KOPT-K1 (cell line): ENCODE results near the gene APOL4.
"Not testable (repeated sequence)": the region's sequence is repeated elsewhere in the genome, so short reads cannot be mapped to it uniquely, and the experiment has no call there.

Source experiments
- H3K27ac ChIP-seq: fragments of 200-600 bp; sonication (generic); 2 replicates; pipeline ENCODE4 v1.5.1; 2016; ENCODE audit warnings: antibody characterized with exemption, mild to moderate bottlenecking, low read depth, low read length; ENCODE audit not compliant: poor library complexity, severe bottlenecking
- H3K36me3 ChIP-seq: fragments of 200-600 bp; sonication (generic); 2 replicates; pipeline ENCODE4 v1.5.1; 2017; ENCODE audit warnings: antibody characterized with exemption, mild to moderate bottlenecking, low read length, moderate library complexity; ENCODE audit not compliant: insufficient read depth
- H3K9me3 ChIP-seq: fragments of 200-600 bp; sonication (generic); 2 replicates; pipeline ENCODE4 v1.5.1; 2017; ENCODE audit warnings: antibody characterized with exemption, low read length, mild to moderate bottlenecking; ENCODE audit not compliant: insufficient read depth, poor library complexity, severe bottlenecking

APOL4 gene, protein sequence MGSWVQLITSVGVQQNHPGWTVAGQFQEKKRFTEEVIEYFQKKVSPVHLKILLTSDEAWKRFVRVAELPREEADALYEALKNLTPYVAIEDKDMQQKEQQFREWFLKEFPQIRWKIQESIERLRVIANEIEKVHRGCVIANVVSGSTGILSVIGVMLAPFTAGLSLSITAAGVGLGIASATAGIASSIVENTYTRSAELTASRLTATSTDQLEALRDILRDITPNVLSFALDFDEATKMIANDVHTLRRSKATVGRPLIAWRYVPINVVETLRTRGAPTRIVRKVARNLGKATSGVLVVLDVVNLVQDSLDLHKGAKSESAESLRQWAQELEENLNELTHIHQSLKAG

DNA sequence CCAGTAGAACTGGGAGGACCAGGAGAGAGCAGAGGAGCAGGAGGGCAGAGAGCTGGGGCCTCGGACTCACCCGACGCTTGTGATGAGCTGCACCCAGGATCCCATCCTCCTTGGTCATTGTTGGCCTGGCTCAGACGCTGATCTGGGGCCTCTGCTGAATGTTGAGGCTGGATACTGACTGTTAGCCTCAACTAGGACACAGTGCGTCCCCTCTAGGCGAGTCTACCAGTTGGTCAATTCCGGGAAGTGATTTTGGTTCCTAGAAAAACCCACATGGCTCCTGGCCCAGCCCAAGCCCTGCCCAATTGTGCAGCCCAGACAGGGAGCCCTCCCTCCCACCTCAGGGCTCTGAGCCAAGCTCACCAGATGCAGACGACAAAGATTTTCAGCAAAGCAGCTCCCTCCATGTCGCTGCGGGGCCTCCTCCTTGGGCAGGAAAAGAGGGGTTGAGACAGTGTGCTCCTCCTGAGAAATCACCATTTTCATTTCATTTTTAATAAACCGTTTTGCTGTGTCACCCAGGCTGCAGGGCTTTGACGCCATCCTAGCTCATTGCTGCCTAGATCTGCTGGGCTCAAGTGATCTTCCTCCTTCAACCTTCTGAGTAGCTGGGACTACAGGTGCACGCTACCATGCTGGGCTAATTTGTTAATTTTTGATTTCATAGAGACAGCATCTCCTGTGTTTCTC is at the start of gene APOL4:
TSS of gene APOL4 (minus strand) at position 180 of the 690 bp plus-strand sequence. CDS start at position 105, 75 bp downstream.
- Histone ChIP-seq H3K9me3 (no peaks in the 10 kb centered on the region), H3K27ac (peak within 1 kb of the TSS; percentile 26)

GRCh38 chr22:36250292-36250960 is 48.8 kb upstream of the APOL4 start:
- H3K27ac ChIP-seq, H3K36me3 ChIP-seq: not testable (repeated sequence)
- H3K9me3 ChIP-seq = peaks cover 20% of the 10 kb centered on the region

More for the DNA sequence above, at the start of gene APOL4:
- H3K36me3 ChIP-seq = no peaks in the 10 kb centered on the region

- Histone ChIP-seq H3K27ac (no peak overlapping the region), H3K36me3 (no peaks in the 10 kb centered on the region), H3K9me3 (peaks cover 20% of the 10 kb centered on the region)
Measured at GRCh38 chr22:36249160-36249559, 47.6 kb upstream of the APOL4 start.

DNA sequence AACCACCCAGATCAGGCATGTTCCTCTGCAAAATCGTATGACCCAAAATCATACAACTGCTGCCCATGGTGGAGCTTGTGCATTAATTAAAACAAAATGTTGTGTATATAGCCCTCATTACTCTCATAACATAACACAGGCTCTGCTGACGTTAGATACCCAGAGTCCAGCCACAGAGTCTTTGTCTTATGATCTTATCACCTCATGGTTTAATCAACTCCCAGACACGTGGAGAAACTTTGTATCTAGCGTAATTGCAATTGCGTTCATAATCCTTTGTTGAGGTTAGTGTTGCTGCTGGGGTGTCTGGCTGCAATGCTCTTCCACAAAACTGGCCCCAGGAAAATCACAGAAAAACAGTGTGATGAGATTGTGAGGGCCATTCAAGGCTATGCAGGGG is 46.3 kb upstream of the APOL4 start:
- Histone ChIP-seq H3K9me3 (peaks cover 20% of the 10 kb centered on the region), H3K36me3 (no peaks in the 10 kb centered on the region), H3K27ac (no peak overlapping the region)

GRCh38 chr22:36246718-36247117 is 45.1 kb upstream of the APOL4 start:
- Histone ChIP-seq H3K9me3 (peaks cover 20% of the 10 kb centered on the region), H3K36me3 (no peaks in the 10 kb centered on the region), H3K27ac (no peak overlapping the region)

DNA sequence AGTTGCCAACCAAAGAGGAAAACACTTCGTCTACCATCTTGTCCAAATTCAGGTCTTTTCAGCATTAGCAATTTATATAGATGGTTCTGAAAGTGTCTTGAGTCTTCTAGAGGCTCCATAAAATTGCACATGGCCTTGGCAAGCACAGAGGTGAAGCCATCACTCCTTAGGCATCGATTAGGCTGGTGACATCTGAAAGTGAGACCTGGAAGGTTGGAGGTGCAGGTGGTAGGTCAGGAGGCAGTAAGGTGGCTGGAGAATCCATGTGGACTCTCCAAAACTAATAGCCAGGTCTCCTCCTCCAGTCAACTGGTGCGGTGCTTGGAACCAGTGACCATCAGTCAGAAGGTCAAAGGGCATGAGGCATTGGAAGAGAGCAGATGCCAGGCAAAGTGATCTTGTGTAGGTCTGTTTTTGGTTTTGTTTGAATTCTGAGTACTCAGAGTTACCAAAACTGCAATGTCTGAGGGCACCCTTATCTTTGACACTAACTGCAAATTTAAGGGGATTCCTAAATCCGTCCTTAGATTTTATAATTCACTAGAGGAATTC is 44.3 kb upstream of the APOL4 start:
- Histone ChIP-seq H3K9me3 (peaks cover 20% of the 10 kb centered on the region), H3K27ac (no peak overlapping the region), H3K36me3 (no peaks in the 10 kb centered on the region)

GRCh38 chr22:36244522-36245391 is 43.1 kb upstream of the APOL4 start:
- no peaks in the 10 kb centered on the region for H3K36me3 ChIP-seq
- H3K9me3 ChIP-seq = peaks cover 19% of the 10 kb centered on the region
- H3K27ac ChIP-seq = no peak overlapping the region

DNA sequence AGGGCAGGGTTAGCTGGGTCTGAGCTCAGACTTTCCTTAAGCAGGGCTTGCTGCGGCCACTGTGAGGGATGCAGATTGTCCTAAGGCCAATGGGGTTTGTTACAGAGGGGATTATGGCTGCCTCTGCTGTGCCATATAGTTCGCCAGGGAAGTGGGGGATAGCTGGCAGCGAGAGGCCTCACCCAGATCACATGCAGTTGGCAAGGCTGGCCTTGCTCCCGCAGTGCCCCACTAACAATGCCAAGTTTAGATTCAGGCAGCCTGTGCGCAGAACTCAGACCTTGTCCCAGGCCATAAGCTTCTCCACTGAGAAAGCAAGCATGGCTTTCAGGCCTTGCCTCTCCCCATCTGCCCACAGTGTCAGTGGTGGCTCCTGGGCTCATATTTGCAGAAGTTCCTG is 42.4 kb upstream of the APOL4 start:
- Histone ChIP-seq H3K27ac (no peak overlapping the region), H3K9me3 (peaks cover 12% of the 10 kb centered on the region), H3K36me3 (no peaks in the 10 kb centered on the region)

- no peaks in the 10 kb centered on the region for H3K9me3 ChIP-seq
- H3K27ac ChIP-seq = peak within 1 kb of the TSS; percentile 81
- H3K36me3 ChIP-seq = peaks cover 24% of the 10 kb centered on the region
Measured at GRCh38 chr22:36239401-36240171, 38.0 kb upstream of the APOL4 start, which contains the start of gene APOL2. Gene APOL2, minus strand, starts transcription at chr22:36239527. Its CDS starts 6,365 bp downstream, at chr22:36233162.

DNA sequence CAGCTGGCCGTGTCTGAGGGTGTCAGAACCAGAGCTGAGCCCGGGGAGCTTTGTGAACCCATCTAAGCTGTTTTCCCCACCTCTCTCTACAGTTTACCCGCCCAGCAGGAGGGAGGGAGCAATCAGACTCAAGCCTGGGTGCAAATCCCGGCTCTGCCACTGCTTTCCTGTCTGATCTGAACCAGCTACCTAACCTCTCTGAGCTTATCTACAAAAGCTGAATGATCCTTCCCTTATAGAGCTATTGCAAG is 37.5 kb upstream of the APOL4 start:
- Histone ChIP-seq H3K36me3 (peaks cover 29% of the 10 kb centered on the region), H3K9me3 (no peaks in the 10 kb centered on the region), H3K27ac (peak overlapping the region; percentile 81)

GRCh38 chr22:36238373-36239149 is 37.0 kb upstream of the APOL4 start:
- H3K36me3 ChIP-seq = peaks cover 34% of the 10 kb centered on the region
- H3K27ac ChIP-seq = peak overlapping the region; percentile 81
- no peaks in the 10 kb centered on the region for H3K9me3 ChIP-seq

DNA sequence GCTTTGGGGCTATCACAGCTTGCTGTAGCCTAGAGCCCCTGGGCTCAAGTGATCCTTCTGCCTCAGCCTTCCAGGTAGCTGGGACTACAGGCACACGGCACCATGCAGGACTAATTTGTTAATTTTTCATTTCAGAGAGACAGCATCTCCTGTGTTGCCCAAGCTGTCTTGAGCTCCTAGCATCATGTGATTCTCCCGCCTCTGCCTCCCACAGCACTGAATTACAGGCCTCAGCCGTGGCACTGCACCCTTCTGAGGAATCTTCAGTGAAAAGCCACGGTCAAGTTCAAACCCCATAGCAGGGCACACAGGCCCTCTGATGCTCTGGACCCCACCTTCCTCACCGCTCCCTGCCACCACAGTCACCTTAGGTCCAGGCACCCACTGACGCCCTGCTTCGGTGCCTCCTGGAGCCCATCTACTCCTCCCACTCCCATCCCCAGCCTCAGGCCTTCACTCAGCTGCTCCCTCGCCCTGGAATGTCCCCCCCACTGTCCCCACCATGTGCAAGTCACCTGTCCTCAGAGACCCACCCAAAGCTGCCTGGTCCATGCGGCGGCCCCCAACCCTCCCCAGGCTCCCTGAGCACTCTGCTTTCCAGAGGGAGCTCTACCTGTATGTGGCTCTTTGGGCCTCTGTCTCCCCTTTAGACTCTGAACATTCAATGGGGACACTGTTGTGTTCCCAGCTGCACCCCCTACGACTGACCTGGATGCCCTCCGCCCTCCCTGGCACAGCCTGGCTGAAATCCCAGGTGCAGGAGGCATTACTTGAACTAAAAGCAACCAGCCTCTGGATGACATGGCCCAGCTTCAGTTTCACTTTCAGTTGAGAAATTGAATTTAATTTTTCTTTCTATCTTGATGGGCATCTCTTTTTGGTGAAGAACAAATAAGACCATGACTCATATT is 36.1 kb upstream of the APOL4 start:
- peak overlapping the region; percentile 81 for H3K27ac ChIP-seq
- H3K36me3 ChIP-seq = peaks cover 43% of the 10 kb centered on the region
- no peaks in the 10 kb centered on the region for H3K9me3 ChIP-seq
